HEK293 (cell line): ENCODE measurements around the gene AMMECR1L.

Source experiments
- CTCF ChIA-PET: fragments of 350-600 bp; formaldehyde crosslinking; extraction: SDS; loops from one replicate; lab custom pipeline; 2021; ENCODE audit warnings: antibody characterized with exemption; lab: Yijun Ruan, JAX
- POLR2A ChIA-PET: fragments of 300-600 bp; formaldehyde crosslinking; extraction: SDS; loops from one replicate; lab custom pipeline; 2020; ENCODE audit warnings: antibody characterized with exemption, inconsistent platforms; lab: Yijun Ruan, JAX
- H3K27ac ChIP-seq: fragments of 200-500 bp; sonication (Bioruptor generic); 2 replicates; pipeline ENCODE4 v1.5.1; 2014; ENCODE audit warnings: low read depth, low read length, control low read depth, inconsistent platforms; ENCODE audit errors: extremely low read depth
- H3K36me3 ChIP-seq, 2 experiments: fragments of 200-500 bp in 1 of 2; sonication (Bioruptor generic) in 1 of 2; 1 replicate in 1 of 2; 2 replicates in 1 of 2; pipeline ENCODE4 v1.5.1; 2014 to 2017; ENCODE audit warnings: inconsistent platforms in 2 of 2, low read length in 2 of 2; ENCODE audit not compliant: control insufficient read depth in 2 of 2, insufficient read depth in 1 of 2
- H3K4me1 ChIP-seq: fragments of 200-500 bp; sonication (Bioruptor generic); 2 replicates; pipeline ENCODE4 v1.5.1; 2014; ENCODE audit warnings: mild to moderate bottlenecking, low read length, inconsistent platforms; ENCODE audit not compliant: control insufficient read depth, insufficient read depth
- H3K4me3 ChIP-seq: 2 replicates; pipeline ENCODE4 v1.5.1; 2011; ENCODE audit warnings: low read depth, mild to moderate bottlenecking, control low read depth, low read length, moderate library complexity
- H3K9me3 ChIP-seq: fragments of 200-500 bp; sonication (Bioruptor generic); 2 replicates; pipeline ENCODE4 v1.5.1; 2014; ENCODE audit warnings: low read depth, low read length, inconsistent platforms; ENCODE audit not compliant: control insufficient read depth, insufficient read depth
- EGR2 ChIP-seq: fragments of 450-650 bp; formaldehyde crosslinking; IDR thresholded peaks from 2 replicates; pipeline ENCODE4 v1.5.1; 2016; ENCODE audit warnings: low read depth, missing biosample characterization, missing genetic modification characterization
- HOXC10 ChIP-seq: sonication (generic); formaldehyde crosslinking; IDR thresholded peaks from 2 replicates; pipeline ENCODE4 v1.8.1; 2023; ENCODE audit warnings: mild to moderate bottlenecking, missing genetic modification reagents
- HOXD13 ChIP-seq: sonication (generic); formaldehyde crosslinking; IDR thresholded peaks from 2 replicates; pipeline ENCODE4 v1.8.0; 2022; ENCODE audit warnings: missing genetic modification reagents, borderline replicate concordance
- KLF9 ChIP-seq: fragments of 450-650 bp; formaldehyde crosslinking; IDR thresholded peaks from 2 replicates; pipeline ENCODE4 v1.5.1; 2016; ENCODE audit warnings: missing biosample characterization, missing genetic modification characterization, low read depth
- MZF1 ChIP-seq: fragments of 450-650 bp; formaldehyde crosslinking; IDR thresholded peaks from 2 replicates; pipeline ENCODE4 v1.5.1; 2017; ENCODE audit warnings: missing biosample characterization, missing genetic modification characterization, borderline replicate concordance
- PRDM4 ChIP-seq: fragments of 450-650 bp; formaldehyde crosslinking; IDR thresholded peaks from 2 replicates; pipeline ENCODE4 v1.5.1; 2017; ENCODE audit warnings: missing biosample characterization, missing genetic modification characterization
- PRDM6 ChIP-seq: fragments of 450-650 bp; formaldehyde crosslinking; IDR thresholded peaks from 2 replicates; pipeline ENCODE4 v1.5.1; 2017; ENCODE audit warnings: missing biosample characterization, missing genetic modification characterization
- ZNF138 ChIP-seq: fragments of 450-650 bp; formaldehyde crosslinking; IDR thresholded peaks from 2 replicates; pipeline ENCODE4 v1.5.1; 2016; ENCODE audit warnings: missing biosample characterization, missing genetic modification characterization, borderline replicate concordance
- ZNF155 ChIP-seq: fragments of 450-650 bp; formaldehyde crosslinking; IDR thresholded peaks from 2 replicates; pipeline ENCODE4 v1.5.1; 2016; ENCODE audit warnings: missing biosample characterization, missing genetic modification characterization
- ZNF174 ChIP-seq: fragments of 450-650 bp; formaldehyde crosslinking; IDR thresholded peaks from 2 replicates; pipeline ENCODE4 v1.5.0; 2017; ENCODE audit warnings: missing biosample characterization, mild to moderate bottlenecking, missing genetic modification characterization
- ZNF19 ChIP-seq: fragments of 450-650 bp; formaldehyde crosslinking; IDR thresholded peaks from 2 replicates; pipeline ENCODE4; 2016; ENCODE audit warnings: missing biosample characterization, missing genetic modification characterization, low read depth
- ZNF211 ChIP-seq: fragments of 450-650 bp; formaldehyde crosslinking; IDR thresholded peaks from 2 replicates; pipeline ENCODE4 v1.5.1; 2016; ENCODE audit warnings: low read depth, missing biosample characterization, missing genetic modification characterization
- ZNF248 ChIP-seq: fragments of 450-650 bp; formaldehyde crosslinking; IDR thresholded peaks from 2 replicates; pipeline ENCODE4 v1.5.1; 2017; ENCODE audit warnings: missing biosample characterization, missing genetic modification characterization
- ZNF292 ChIP-seq: fragments of 450-650 bp; formaldehyde crosslinking; IDR thresholded peaks from 2 replicates; pipeline ENCODE4 v1.5.1; 2016; ENCODE audit warnings: low read depth, missing biosample characterization, missing genetic modification characterization, borderline replicate concordance
- ZNF311 ChIP-seq: fragments of 450-650 bp; formaldehyde crosslinking; IDR thresholded peaks from 2 replicates; pipeline ENCODE4 v1.5.1; 2017; ENCODE audit warnings: missing biosample characterization, missing genetic modification characterization, borderline replicate concordance
- ZNF335 ChIP-seq: fragments of 450-650 bp; formaldehyde crosslinking; conservative IDR thresholded peaks from 2 replicates; pipeline ENCODE4 v1.5.1; 2016; ENCODE audit warnings: missing biosample characterization, missing genetic modification characterization
- ZNF366 ChIP-seq: fragments of 450-650 bp; formaldehyde crosslinking; conservative IDR thresholded peaks from 2 replicates; pipeline ENCODE4 v1.5.1; 2016; ENCODE audit warnings: missing biosample characterization, missing genetic modification characterization
- ZNF394 ChIP-seq: fragments of 450-650 bp; formaldehyde crosslinking; IDR thresholded peaks from 2 replicates; pipeline ENCODE4 v1.5.1; 2016; ENCODE audit warnings: missing biosample characterization, missing genetic modification characterization, mild to moderate bottlenecking, moderate library complexity, borderline replicate concordance
- ZNF398 ChIP-seq: fragments of 450-650 bp; formaldehyde crosslinking; IDR thresholded peaks from 2 replicates; pipeline ENCODE4 v1.5.1; 2017; ENCODE audit warnings: missing biosample characterization, missing genetic modification characterization
- ZNF423 ChIP-seq: fragments of 450-650 bp; formaldehyde crosslinking; IDR thresholded peaks from 2 replicates; pipeline ENCODE4 v1.5.1; 2016; ENCODE audit warnings: missing biosample characterization, missing genetic modification characterization
- ZNF548 ChIP-seq: fragments of 450-650 bp; formaldehyde crosslinking; IDR thresholded peaks from 2 replicates; pipeline ENCODE4 v1.5.1; 2016; ENCODE audit warnings: missing biosample characterization, missing genetic modification characterization
- ZNF623 ChIP-seq: fragments of 450-650 bp; formaldehyde crosslinking; IDR thresholded peaks from 2 replicates; pipeline ENCODE4 v1.5.1; 2016; ENCODE audit warnings: missing biosample characterization, missing genetic modification characterization
- ZNF658 ChIP-seq: fragments of 450-650 bp; formaldehyde crosslinking; IDR thresholded peaks from 2 replicates; pipeline ENCODE4; 2016; ENCODE audit warnings: missing biosample characterization, missing genetic modification characterization
- ZNF660 ChIP-seq: fragments of 450-650 bp; IDR thresholded peaks from 2 replicates; pipeline ENCODE4 v1.5.1; 2018; ENCODE audit warnings: missing biosample characterization, mild to moderate bottlenecking, missing genetic modification characterization
- ZSCAN16 ChIP-seq: fragments of 450-650 bp; formaldehyde crosslinking; IDR thresholded peaks from 2 replicates; pipeline ENCODE4 v1.5.1; 2016; ENCODE audit warnings: missing biosample characterization, missing genetic modification characterization
- ZSCAN18 ChIP-seq: fragments of 450-650 bp; formaldehyde crosslinking; IDR thresholded peaks from 2 replicates; pipeline ENCODE4 v1.5.1; 2016; ENCODE audit warnings: missing biosample characterization, missing genetic modification characterization

AMMECR1L gene

GRCh38 chr2:127872354-127872753 lies 13.4 kb downstream of the AMMECR1L start:
- peaks cover 30 to 62% of the 10 kb centered on the region in 2 experiments for H3K36me3 ChIP-seq
- TF ChIP-seq HOXD13 (no peak), KLF9 (tag by site-specific recombination) (no peak), ZNF292 (tag by site-specific recombination) (no peak), ZNF394 (no peak), ZNF423 (tag by site-specific recombination) (no peak), ZNF398 (no peak), ZNF155 (tag by site-specific recombination) (no peak), ZNF311 (tag by site-specific recombination) (no peak), ZNF335 (tag by site-specific recombination) (no peak), PRDM6 (tag by site-specific recombination) (no peak), ZNF658 (tag by site-specific recombination) (no peak), HOXC10 (CRISPR knock-in tag) (no peak), ZNF548 (no peak), ZSCAN18 (tag by site-specific recombination) (no peak), ZNF366 (tag by site-specific recombination) (no peak), ZNF211 (tag by site-specific recombination) (no peak), ZNF174 (tag by site-specific recombination) (no peak), PRDM4 (tag by site-specific recombination) (no peak), MZF1 (tag by site-specific recombination) (no peak), ZNF248 (no peak)
- 0 out of 2 replicates have a peak, but pooled peaks cover 2% of the 10 kb centered on the region for H3K4me1 ChIP-seq
- H3K27ac ChIP-seq, result no peak overlapping the region
- H3K4me3 ChIP-seq, result no peak overlapping the region
- no peaks in the 10 kb centered on the region for H3K9me3 ChIP-seq
- ChIA-PET POLR2A (no interaction called here), CTCF (no interaction called here)

- CTCF ChIA-PET, result no interaction called here
- peaks cover 34 to 85% of the 10 kb centered on the region in 2 experiments for H3K36me3 ChIP-seq
- TF ChIP-seq ZNF19 (tag by site-specific recombination), result no peak
- TF ChIP-seq ZSCAN18 (tag by site-specific recombination), result no peak
- no peak for TF ChIP-seq ZNF623 (tag by site-specific recombination)
- no peak for TF ChIP-seq EGR2 (tag by site-specific recombination)
- TF ChIP-seq ZSCAN16, result no peak
- TF ChIP-seq ZNF138 (tag by site-specific recombination), result no peak
- no peak for TF ChIP-seq ZNF660 (tag by site-specific recombination)
Measured at GRCh38 chr2:127865926-127866325, 19.8 kb downstream of the AMMECR1L start.

More at GRCh38 chr2:127865926-127866325, 19.8 kb downstream of the AMMECR1L start:
- POLR2A ChIA-PET, result no interaction called here
- H3K9me3 ChIP-seq, result no peaks in the 10 kb centered on the region
- H3K4me3 ChIP-seq, result no peak overlapping the region
- no peak overlapping the region for H3K27ac ChIP-seq
- no peaks in the 10 kb centered on the region; the same call in 1 of the 2 replicates for H3K4me1 ChIP-seq
